Neural cell (in vitro differentiated cells): Measurements from ENCODE around the gene KCNH2. TPM values are rescaled to one million over a fixed set of nuclear protein-coding genes. Genes with fewer than 3 reads are reported as not detected.

Experiments used
- H2AFZ ChIP-seq: fragments of 200-600, 300-800 bp; sonication (generic), shearing (Covaris generic); 2 replicates; pipeline ENCODE4 v1.6.0; 2014; ENCODE audit warnings: low read depth, mild to moderate bottlenecking, antibody characterized with exemption, low read length, moderate library complexity
- H3F3A ChIP-seq: fragments of 200-600 bp; shearing (Covaris generic); 2 replicates; pipeline ENCODE4 v1.6.1; 2016; ENCODE audit warnings: mild to moderate bottlenecking, moderate library complexity, mixed read lengths, antibody characterized with exemption, low read length; ENCODE audit not compliant: insufficient read depth, poor library complexity, severe bottlenecking
- H3K27ac ChIP-seq: fragments of 200-600, 300-800 bp; sonication (generic), shearing (Covaris generic); 2 replicates; pipeline ENCODE4 v1.5.1; 2014; ENCODE audit warnings: mild to moderate bottlenecking, low read length, moderate library complexity
- H3K27me3 ChIP-seq: fragments of 300-800, 200-600 bp; sonication (generic), shearing (Covaris generic); 2 replicates; pipeline ENCODE4 v1.6.0; 2014; ENCODE audit warnings: mild to moderate bottlenecking, low read depth, low read length, moderate library complexity; ENCODE audit not compliant: insufficient read depth
- H3K36me3 ChIP-seq: fragments of 300-800, 200-600 bp; sonication (generic), shearing (Covaris generic); 2 replicates; pipeline ENCODE4 v1.5.1; 2014; ENCODE audit warnings: mild to moderate bottlenecking, antibody characterized with exemption, low read length, moderate library complexity; ENCODE audit not compliant: insufficient read depth
- H3K4me2 ChIP-seq: fragments of 300-800, 200-600 bp; sonication (generic), shearing (Covaris generic); 2 replicates; pipeline ENCODE4 v1.6.0; 2014; ENCODE audit warnings: mild to moderate bottlenecking, low read length
- H3K4me3 ChIP-seq: fragments of 300-800, 200-600 bp; sonication (generic), shearing (Covaris generic); 2 replicates; pipeline ENCODE4 v1.5.1; 2014; ENCODE audit warnings: mild to moderate bottlenecking, low read length, moderate library complexity
- H3K79me2 ChIP-seq: fragments of 200-600 bp; shearing (Covaris generic); replicated peaks from 2 replicates; pipeline ENCODE4 v1.6.0; 2014; ENCODE audit warnings: mild to moderate bottlenecking, low read length, moderate library complexity; ENCODE audit not compliant: insufficient read depth
- H3K9ac ChIP-seq: fragments of 300-800, 200-600 bp; sonication (generic), shearing (Covaris generic); 2 replicates; pipeline ENCODE4 v1.6.1; 2016; ENCODE audit warnings: mild to moderate bottlenecking, low read length, mixed read lengths
- H3K9me2 ChIP-seq: fragments of 200-600 bp; shearing (Covaris generic); 2 replicates; pipeline ENCODE4 v1.6.1; 2016; ENCODE audit warnings: mild to moderate bottlenecking, low read length, mixed read lengths; ENCODE audit not compliant: insufficient read depth
- H3K9me3 ChIP-seq: fragments of 200-600, 300-800 bp; sonication (generic), shearing (Covaris generic); 2 replicates; pipeline ENCODE4 v1.6.1; 2016; ENCODE audit warnings: mild to moderate bottlenecking, mixed run types, low read length, moderate library complexity, mixed read lengths
- H4K20me1 ChIP-seq: fragments of 200-600 bp; shearing (Covaris generic); 2 replicates; pipeline ENCODE4 v1.6.1; 2016; ENCODE audit warnings: mild to moderate bottlenecking, mixed run types; ENCODE audit not compliant: insufficient read depth
- EP300 ChIP-seq: fragments of 450-650 bp; conservative IDR thresholded peaks from 2 replicates; pipeline ENCODE4 v1.6.1; 2014; ENCODE audit warnings: antibody characterized with exemption, mild to moderate bottlenecking, moderate library complexity; ENCODE audit not compliant: poor library complexity, severe bottlenecking
- EZH2 ChIP-seq: fragments of 200-600, 300-800 bp; shearing (Covaris generic), sonication (generic); IDR thresholded peaks from 2 replicates; pipeline ENCODE4 v1.6.1; 2014; ENCODE audit warnings: antibody characterized with exemption, low read length, borderline replicate concordance, mild to moderate bottlenecking; ENCODE audit not compliant: insufficient read depth, poor library complexity, severe bottlenecking
- MXI1 ChIP-seq: fragments of 450-650 bp; conservative IDR thresholded peaks from 2 replicates; pipeline ENCODE4 v1.6.1; 2014; ENCODE audit warnings: antibody characterized with exemption, mild to moderate bottlenecking; ENCODE audit not compliant: poor library complexity, severe bottlenecking
- POLR2AphosphoS5 ChIP-seq: IDR thresholded peaks from 2 replicates; pipeline ENCODE4 v1.6.1; 2012
- RAD21 ChIP-seq: fragments of 450-650 bp; conservative IDR thresholded peaks from 2 replicates; pipeline ENCODE4 v1.6.1; 2014; ENCODE audit warnings: antibody characterized with exemption, mild to moderate bottlenecking, moderate library complexity
- SMC3 ChIP-seq: fragments of 450-650 bp; conservative IDR thresholded peaks from 2 replicates; pipeline ENCODE4 v1.6.1; 2014; ENCODE audit warnings: antibody characterized with exemption, mild to moderate bottlenecking, moderate library complexity; ENCODE audit not compliant: poor library complexity
- TAF1 ChIP-seq: IDR thresholded peaks from 2 replicates; pipeline ENCODE4 v1.6.1; 2012; ENCODE audit warnings: low read depth
- polyA plus RNA-seq: library from polyadenylated mRNA; depleted of rRNA; stranded (reverse); fragments of >200 nt; gene quantifications from 2 replicates; pipeline ENCODE4 v1.2.3, GENCODE V29; 2014
- TF ChIP-seq, protein P1 (sequence below): IDR thresholded peaks from 2 replicates; pipeline ENCODE4 v1.6.1; 2012; ENCODE audit warnings: borderline replicate concordance
- TF ChIP-seq, protein P2 (sequence below): fragments of 450-650 bp; IDR thresholded peaks from 2 replicates; pipeline ENCODE4 v1.5.1; 2014; ENCODE audit warnings: antibody characterized with exemption, mild to moderate bottlenecking, moderate library complexity; ENCODE audit not compliant: poor library complexity, severe bottlenecking

The KCNH2 gene
- polyA plus RNA-seq, 1 donor from 2014 or later: 24.4 TPM

DNA sequence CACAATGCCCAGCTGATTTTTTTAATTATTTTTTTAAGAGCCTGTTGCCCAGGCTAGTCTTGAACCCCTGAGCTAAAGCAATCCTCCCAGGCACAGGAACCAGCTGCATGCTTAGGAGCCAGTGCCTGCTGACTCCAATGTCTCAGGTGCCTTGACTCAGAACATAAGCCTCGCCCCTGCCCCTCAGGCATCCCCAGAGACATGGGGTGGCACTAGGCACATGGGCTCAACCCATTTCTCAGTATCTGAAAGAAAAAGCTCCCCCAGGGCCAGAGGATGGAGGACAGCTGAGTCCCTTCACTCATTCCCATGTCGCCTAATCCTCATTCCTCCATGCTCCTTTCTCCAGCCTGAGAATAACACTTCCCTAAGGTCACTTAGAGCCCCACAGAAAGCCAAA lies 39.1 kb downstream of the KCNH2 start:
- H3K9me2 ChIP-seq: no peaks in the 10 kb centered on the region
- no peaks in the 10 kb centered on the region for H3F3A ChIP-seq
- no peak overlapping the region for H3K4me2 ChIP-seq
- no peak overlapping the region for H3K9ac ChIP-seq
- no peak overlapping the region for H3K4me3 ChIP-seq
- no peaks in the 10 kb centered on the region for H3K36me3 ChIP-seq
- H3K27ac ChIP-seq: no peak overlapping the region
- no peak overlapping the region for H2AFZ ChIP-seq
- H4K20me1 ChIP-seq: no peaks in the 10 kb centered on the region
- no peaks in the 10 kb centered on the region for H3K27me3 ChIP-seq
- TF ChIP-seq EZH2: no peak
- no peak for TF ChIP-seq RAD21
- TF ChIP-seq TAF1: no peak
- TF ChIP-seq, protein P1, sequence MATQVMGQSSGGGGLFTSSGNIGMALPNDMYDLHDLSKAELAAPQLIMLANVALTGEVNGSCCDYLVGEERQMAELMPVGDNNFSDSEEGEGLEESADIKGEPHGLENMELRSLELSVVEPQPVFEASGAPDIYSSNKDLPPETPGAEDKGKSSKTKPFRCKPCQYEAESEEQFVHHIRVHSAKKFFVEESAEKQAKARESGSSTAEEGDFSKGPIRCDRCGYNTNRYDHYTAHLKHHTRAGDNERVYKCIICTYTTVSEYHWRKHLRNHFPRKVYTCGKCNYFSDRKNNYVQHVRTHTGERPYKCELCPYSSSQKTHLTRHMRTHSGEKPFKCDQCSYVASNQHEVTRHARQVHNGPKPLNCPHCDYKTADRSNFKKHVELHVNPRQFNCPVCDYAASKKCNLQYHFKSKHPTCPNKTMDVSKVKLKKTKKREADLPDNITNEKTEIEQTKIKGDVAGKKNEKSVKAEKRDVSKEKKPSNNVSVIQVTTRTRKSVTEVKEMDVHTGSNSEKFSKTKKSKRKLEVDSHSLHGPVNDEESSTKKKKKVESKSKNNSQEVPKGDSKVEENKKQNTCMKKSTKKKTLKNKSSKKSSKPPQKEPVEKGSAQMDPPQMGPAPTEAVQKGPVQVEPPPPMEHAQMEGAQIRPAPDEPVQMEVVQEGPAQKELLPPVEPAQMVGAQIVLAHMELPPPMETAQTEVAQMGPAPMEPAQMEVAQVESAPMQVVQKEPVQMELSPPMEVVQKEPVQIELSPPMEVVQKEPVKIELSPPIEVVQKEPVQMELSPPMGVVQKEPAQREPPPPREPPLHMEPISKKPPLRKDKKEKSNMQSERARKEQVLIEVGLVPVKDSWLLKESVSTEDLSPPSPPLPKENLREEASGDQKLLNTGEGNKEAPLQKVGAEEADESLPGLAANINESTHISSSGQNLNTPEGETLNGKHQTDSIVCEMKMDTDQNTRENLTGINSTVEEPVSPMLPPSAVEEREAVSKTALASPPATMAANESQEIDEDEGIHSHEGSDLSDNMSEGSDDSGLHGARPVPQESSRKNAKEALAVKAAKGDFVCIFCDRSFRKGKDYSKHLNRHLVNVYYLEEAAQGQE: no peak
- TF ChIP-seq EP300: no peak
- TF ChIP-seq, protein P2, sequence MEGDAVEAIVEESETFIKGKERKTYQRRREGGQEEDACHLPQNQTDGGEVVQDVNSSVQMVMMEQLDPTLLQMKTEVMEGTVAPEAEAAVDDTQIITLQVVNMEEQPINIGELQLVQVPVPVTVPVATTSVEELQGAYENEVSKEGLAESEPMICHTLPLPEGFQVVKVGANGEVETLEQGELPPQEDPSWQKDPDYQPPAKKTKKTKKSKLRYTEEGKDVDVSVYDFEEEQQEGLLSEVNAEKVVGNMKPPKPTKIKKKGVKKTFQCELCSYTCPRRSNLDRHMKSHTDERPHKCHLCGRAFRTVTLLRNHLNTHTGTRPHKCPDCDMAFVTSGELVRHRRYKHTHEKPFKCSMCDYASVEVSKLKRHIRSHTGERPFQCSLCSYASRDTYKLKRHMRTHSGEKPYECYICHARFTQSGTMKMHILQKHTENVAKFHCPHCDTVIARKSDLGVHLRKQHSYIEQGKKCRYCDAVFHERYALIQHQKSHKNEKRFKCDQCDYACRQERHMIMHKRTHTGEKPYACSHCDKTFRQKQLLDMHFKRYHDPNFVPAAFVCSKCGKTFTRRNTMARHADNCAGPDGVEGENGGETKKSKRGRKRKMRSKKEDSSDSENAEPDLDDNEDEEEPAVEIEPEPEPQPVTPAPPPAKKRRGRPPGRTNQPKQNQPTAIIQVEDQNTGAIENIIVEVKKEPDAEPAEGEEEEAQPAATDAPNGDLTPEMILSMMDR: no peak
- TF ChIP-seq SMC3: no peak
- TF ChIP-seq POLR2AphosphoS5: no peak
- TF ChIP-seq MXI1: no peak
- no peaks in the 10 kb centered on the region for H3K9me3 ChIP-seq
- H3K79me2 ChIP-seq: no peaks in the 10 kb centered on the region

DNA sequence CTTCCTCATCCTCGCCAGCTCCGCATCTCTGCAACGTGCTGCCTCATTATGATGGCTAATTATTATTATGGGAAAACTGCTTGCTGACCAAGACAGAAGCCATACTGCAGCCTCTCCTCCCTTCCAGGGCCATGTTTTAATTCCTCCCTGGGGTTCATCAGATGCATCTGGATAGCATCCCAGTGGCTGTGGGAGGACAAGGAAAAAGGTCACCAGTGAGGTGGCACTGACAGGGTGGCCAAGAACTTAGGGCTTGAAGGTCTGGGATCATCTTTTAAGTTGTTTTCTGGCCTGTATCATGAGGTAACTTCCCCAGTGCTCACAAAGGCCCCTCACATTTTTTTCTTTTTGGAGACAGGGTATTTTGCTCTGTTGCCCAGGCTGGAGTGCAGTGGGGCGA lies 39.6 kb downstream of the KCNH2 start:
- Histone ChIP-seq H3K9me2 (no peaks in the 10 kb centered on the region), H3F3A (no peaks in the 10 kb centered on the region), H4K20me1 (no peaks in the 10 kb centered on the region), H3K27me3 (no peaks in the 10 kb centered on the region), H3K4me3 (no peak overlapping the region), H3K79me2 (no peaks in the 10 kb centered on the region), H3K27ac (no peak overlapping the region), H3K36me3 (no peaks in the 10 kb centered on the region), H3K9me3 (no peaks in the 10 kb centered on the region), H2AFZ (no peak overlapping the region), H3K9ac (no peak overlapping the region), H3K4me2 (no peak overlapping the region)
- no peak for TF ChIP-seq RAD21
- TF ChIP-seq, protein P2: no peak
- TF ChIP-seq SMC3: no peak
- TF ChIP-seq EZH2: no peak
- no peak for TF ChIP-seq TAF1
- TF ChIP-seq, protein P1: no peak
- TF ChIP-seq EP300: no peak
- no peak for TF ChIP-seq MXI1
- TF ChIP-seq POLR2AphosphoS5: no peak
